HepG2 (cell line): ENCODE data around the gene ASCC2. TPM values are rescaled to one million over a fixed set of nuclear protein-coding genes. Genes with fewer than 3 reads are reported as not detected.

ENCODE experiments used
- ATAC-seq: fragments of 200-7000 bp; cut with Tn5 transposase; 3 replicates; pipeline ENCODE4 v1.9.1; 2020; ENCODE audit warnings: mild to moderate bottlenecking, moderate library complexity
- BruUV-seq: library from RNA; stranded (reverse); fragments of 400-500 nt; replicated peaks from 2 replicates; lab custom pipeline; 2021; lab: Mats Ljungman, UMichigan
- CTCF ChIA-PET: fragments of 300-600 bp; formaldehyde crosslinking; extraction: SDS; loops from one replicate; lab custom pipeline; 2021; ENCODE audit warnings: low total read pairs, inconsistent platforms, low intra/inter-chr PET ratio; lab: Yijun Ruan, JAX
- POLR2A ChIA-PET: fragments of 350-600 bp; sonication (Branson Sonifier 250); formaldehyde crosslinking; loops from one replicate; lab custom pipeline; 2020; ENCODE audit warnings: antibody characterized with exemption, inconsistent platforms; lab: Yijun Ruan, JAX
- DNase-seq: peaks from one replicate; pipeline ENCODE4 v3.0.0-alpha.2; 2015; ENCODE audit warnings: low spot score
- FAIRE-seq: peaks from 3 replicates; lab custom pipeline; 2011; peaks lifted over from hg19 to GRCh38; lab: Jason Lieb, UNC
- H2AFZ ChIP-seq: one replicate; pipeline ENCODE4 v1.6.1; 2011; ENCODE audit warnings: low read length, inconsistent platforms
- H3K27ac ChIP-seq: fragments of 300-600 bp; 3 replicates; pipeline ENCODE4 v1.8.0; 2011; ENCODE audit warnings: mixed run types, mild to moderate bottlenecking, mixed read lengths, low read length, inconsistent platforms; ENCODE audit not compliant: insufficient read depth; ENCODE audit errors: extremely low read length
- H3K27me3 ChIP-seq, 2 experiments: fragments of 200-600 bp in 1 of 2; 2 replicates in 1 of 2; 3 replicates in 1 of 2; pipeline versions ENCODE4 v1.6.0 to v1.8.0; 2011; ENCODE audit warnings: low read length in 2 of 2, mild to moderate bottlenecking in 2 of 2, moderate library complexity in 2 of 2, inconsistent platforms in 1 of 2; ENCODE audit not compliant: insufficient read depth in 2 of 2, control insufficient read depth in 1 of 2
- H3K36me3 ChIP-seq, 2 experiments: fragments of 200-600 bp in 1 of 2; replicated peaks in 1 of 2; 2 replicates in 1 of 2; 3 replicates in 1 of 2; pipeline versions ENCODE4 v1.5.1 to v1.8.0; 2011; ENCODE audit warnings: low read length in 2 of 2, inconsistent platforms in 1 of 2; ENCODE audit not compliant: insufficient read depth in 2 of 2, control insufficient read depth in 1 of 2
- H3K4me1 ChIP-seq: 2 replicates; pipeline ENCODE4 v1.5.1; 2012; ENCODE audit warnings: low read length, inconsistent platforms; ENCODE audit not compliant: insufficient read depth
- H3K4me2 ChIP-seq: 2 replicates; pipeline ENCODE4 v1.6.0; 2011; ENCODE audit warnings: low read depth, low read length, inconsistent platforms
- H3K4me3 ChIP-seq, 3 experiments: fragments of 200-600 bp in 1 of 3; sonication (generic), shearing (Covaris generic) in 1 of 3; replicated peaks in 1 of 3; 2 replicates each; pipeline ENCODE4 v1.5.1; 2011 to 2016; ENCODE audit warnings: low read length in 3 of 3, inconsistent platforms in 2 of 3, low read depth in 2 of 3, mild to moderate bottlenecking in 2 of 3, control low read depth in 1 of 3, mixed read lengths in 1 of 3; ENCODE audit not compliant: insufficient read depth in 1 of 3
- H3K79me2 ChIP-seq: one replicate; pipeline ENCODE4 v1.6.1; 2011; ENCODE audit warnings: low read length, inconsistent platforms; ENCODE audit not compliant: insufficient read depth
- H3K9ac ChIP-seq: 2 replicates; pipeline ENCODE4 v1.6.0; 2011; ENCODE audit warnings: mild to moderate bottlenecking, low read depth, low read length, inconsistent platforms; ENCODE audit not compliant: insufficient read depth
- H3K9me3 ChIP-seq: 2 replicates; pipeline ENCODE4 v1.5.1; 2012; ENCODE audit warnings: mild to moderate bottlenecking, low read length
- H4K20me1 ChIP-seq: 2 replicates; pipeline ENCODE4 v1.6.0; 2011; ENCODE audit warnings: inconsistent platforms, mild to moderate bottlenecking, low read length, moderate library complexity; ENCODE audit not compliant: insufficient read depth
- FOXA3 ChIP-seq: IDR thresholded peaks from 2 replicates; pipeline ENCODE4 v1.6.1; 2016; ENCODE audit warnings: missing genetic modification reagents, missing compliant biosample characterization
- ZBTB20 ChIP-seq: sonication (generic); formaldehyde crosslinking; IDR thresholded peaks from 2 replicates; pipeline ENCODE4 v1.8.1; 2023; ENCODE audit warnings: missing genetic modification reagents, low read depth, mild to moderate bottlenecking, borderline replicate concordance
- ZNF354B ChIP-seq: sonication (generic); formaldehyde crosslinking; IDR thresholded peaks from 2 replicates; pipeline ENCODE4 v1.8.0; 2022; ENCODE audit warnings: mild to moderate bottlenecking, missing genetic modification reagents
- ZNF629 ChIP-seq: sonication (generic); formaldehyde crosslinking; conservative IDR thresholded peaks from 2 replicates; pipeline ENCODE4 v1.5.0; 2020; ENCODE audit warnings: missing genetic modification reagents
- WGBS: methylation state at CpG from one replicate; pipeline ENCODE4 v1.1.6; 2017; ENCODE audit warnings: low lambda C conversion rate; 5-methylcytosine and 5-hydroxymethylcytosine counted together
- in situ Hi-C: cut with HindIII; loops from 2 replicates; pipeline ENCODE4 v1.10.0; 2017; ENCODE audit warnings: low pct_unique_long_range_greater_than_20kb; ENCODE audit not compliant: extremely low pct_ligation_motif_present
- intact Hi-C: fragments of 100-400 bp; cut with micrococcal nuclease; formaldehyde crosslinking; loops from one replicate; pipeline ENCODE4 v1.10.0; 2022; ENCODE audit not compliant: unreplicated experiment
- polyA plus RNA-seq, 8 experiments: library from polyadenylated mRNA; depleted of rRNA in 3 of 8; stranded (reverse) in 7 of 8; unstranded in 1 of 8; fragments of >200 nt; fragmentation: Illumina TruSeq in 4 of 8; extraction: Trizol in 4 of 8; gene quantifications; 2 replicates each; pipeline versions ENCODE4 v1.2.1 to v1.2.3, GENCODE V29; 2011 to 2016; ENCODE audit warnings: low read depth in 4 of 8, missing spikeins in 1 of 8, mixed read lengths in 1 of 8; ENCODE audit not compliant: insufficient read depth in 1 of 8
- total RNA-seq, 5 experiments: library from RNA; depleted of rRNA; stranded (reverse); fragments of >200 nt; fragmentation: Illumina TruSeq; extraction: Trizol; gene quantifications; 2 replicates each; pipeline ENCODE4 v1.2.3, GENCODE V29; 2016; ENCODE audit warnings: low read depth in 1 of 5
- TF ChIP-seq, protein P1 (sequence below): IDR thresholded peaks from 2 replicates; pipeline ENCODE4 v1.6.1; 2012; ENCODE audit warnings: inconsistent platforms

Gene ASCC2
- total and polyA plus RNA-seq, 2 of the 13 experiments (the other 11 are each of a cell fraction or from before 2014, with no cell fraction given) = 26.2 to 26.3 TPM

DNA sequence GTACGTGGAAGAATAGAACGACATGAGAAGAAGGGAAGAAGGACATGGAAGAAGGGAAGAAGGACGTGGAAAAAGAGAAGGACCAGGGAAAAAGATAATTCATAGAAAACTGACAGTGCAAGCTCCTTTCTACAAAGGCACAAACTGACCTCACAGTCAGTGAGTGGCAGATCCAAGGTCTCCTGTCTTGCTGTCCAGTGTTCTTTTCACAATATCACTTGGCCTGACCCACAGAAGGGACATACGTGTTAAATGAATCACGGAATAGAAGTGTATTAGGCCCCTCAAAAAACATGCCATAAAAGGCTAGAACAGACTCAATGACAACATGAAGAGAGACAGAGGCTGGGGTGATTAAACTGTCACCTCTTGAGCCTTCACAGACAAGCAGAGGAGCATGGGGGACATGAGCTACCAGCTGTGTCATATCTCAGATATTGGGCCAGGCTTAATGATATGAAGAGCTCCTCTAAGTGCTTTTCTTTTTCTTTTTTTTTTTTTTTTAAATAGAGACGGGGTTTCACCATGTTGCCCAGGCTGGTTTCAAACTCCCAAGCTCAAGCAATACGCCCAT, 4.6 kb downstream of the ASCC2 start (continued):
- TF ChIP-seq ZBTB20 = no peak
- TF ChIP-seq ZNF354B (CRISPR knock-in tag) = no peak
- TF ChIP-seq, all 625 proteins: peak for 0

DNA sequence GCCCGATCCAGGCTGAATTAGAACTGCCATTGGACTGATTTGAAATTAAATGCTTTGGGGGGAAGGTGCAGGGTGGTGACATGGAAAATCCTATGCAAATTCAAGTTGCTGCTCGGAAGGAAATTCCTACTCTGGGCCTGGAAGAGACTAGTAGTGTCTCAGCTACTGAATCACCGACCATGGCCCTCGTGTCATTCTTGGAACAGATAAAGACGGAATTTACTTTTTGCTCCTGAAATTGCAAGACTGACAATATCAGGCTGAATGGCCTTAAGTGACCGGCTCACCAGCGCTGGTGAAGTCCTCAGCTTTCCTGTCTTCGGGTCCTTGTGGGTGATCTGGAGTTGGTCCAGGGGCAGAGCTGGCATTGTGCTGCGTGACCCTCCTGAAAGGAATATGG, 6.1 kb downstream of the ASCC2 start:
- no peak overlapping the region for H3K27ac ChIP-seq
- H3K79me2 ChIP-seq = peaks cover 8% of the 10 kb centered on the region
- POLR2A ChIA-PET = no interaction called here
- H3K4me3 ChIP-seq = no peak overlapping the region
- no peak overlapping the region for H3K9ac ChIP-seq
- no peak overlapping the region for H2AFZ ChIP-seq
- peaks cover 5 to 40% of the 10 kb centered on the region in 2 experiments for H3K36me3 ChIP-seq
- H3K4me1 ChIP-seq = peaks cover 16% of the 10 kb centered on the region
- no peak overlapping the region for H3K4me2 ChIP-seq
- ATAC-seq = no peak
- DNase-seq = no peak
- no TSS peak for BruUV-seq
- H4K20me1 ChIP-seq = no peaks in the 10 kb centered on the region
- WGBS = 88% methylated on average over 7 of the region's 9 CpGs
- TF ChIP-seq, protein P1, sequence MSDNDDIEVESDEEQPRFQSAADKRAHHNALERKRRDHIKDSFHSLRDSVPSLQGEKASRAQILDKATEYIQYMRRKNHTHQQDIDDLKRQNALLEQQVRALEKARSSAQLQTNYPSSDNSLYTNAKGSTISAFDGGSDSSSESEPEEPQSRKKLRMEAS = no peak
- intact Hi-C loops (no loop called here), in situ Hi-C loops (no loop called here)
- H3K9me3 ChIP-seq = no peaks in the 10 kb centered on the region
- H3K27me3 ChIP-seq = no peaks in the 10 kb centered on the region
- CTCF ChIA-PET = no interaction called here
- no peak for FAIRE-seq

DNA sequence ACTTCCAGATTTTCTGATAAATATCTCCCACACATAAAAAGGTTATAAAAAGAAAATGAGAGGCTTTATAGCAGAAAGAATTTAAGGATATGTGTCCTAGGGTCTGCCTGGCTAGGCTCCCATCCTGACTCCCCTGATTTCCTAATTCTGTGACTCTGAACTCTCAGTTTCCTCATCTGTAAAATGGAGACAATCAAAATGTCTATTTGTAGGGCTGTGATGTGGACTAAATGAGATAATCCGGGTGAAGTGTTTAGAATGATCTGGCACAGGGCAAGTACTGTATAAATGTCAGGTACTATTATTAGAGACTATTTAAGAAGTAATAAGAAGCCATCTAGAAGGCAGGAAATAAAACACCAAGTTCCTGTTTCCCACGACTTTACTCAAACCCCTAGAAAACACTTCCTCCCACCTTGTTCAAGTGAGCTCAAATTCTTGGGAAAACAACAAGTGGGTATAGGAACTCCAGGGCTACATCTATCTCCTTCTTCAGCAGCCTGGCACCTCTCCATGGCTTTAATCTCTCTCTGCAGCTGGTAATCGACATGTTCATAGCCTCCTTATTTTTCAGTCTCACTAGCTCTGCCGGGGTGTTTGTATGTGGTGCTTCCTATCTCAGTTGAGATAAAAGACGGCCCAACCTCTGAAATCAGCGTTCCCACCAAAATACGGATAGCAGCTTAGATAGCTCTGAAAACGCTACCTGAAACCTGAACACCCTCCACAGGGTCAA, 6.7 kb downstream of the ASCC2 start:
- H3K4me3 ChIP-seq = no peak overlapping the region
- no peaks in the 10 kb centered on the region for H3K27me3 ChIP-seq
- no peak overlapping the region for H2AFZ ChIP-seq
- H3K9ac ChIP-seq = no peak overlapping the region
- DNase-seq = no peak
- BruUV-seq = no TSS peak
- H4K20me1 ChIP-seq = no peaks in the 10 kb centered on the region
- TF ChIP-seq FOXA3 (CRISPR knock-in tag) = no peak
- TF ChIP-seq ZNF629 (CRISPR knock-in tag) = peak; percentile 60
- TF ChIP-seq, all 625 proteins: peak for 1
- Histone ChIP-seq H3K79me2 (peaks cover 4% of the 10 kb centered on the region), H3K4me2 (no peak overlapping the region), H3K36me3 (peaks cover 5 to 40% of the 10 kb centered on the region in 2 experiments), H3K4me1 (peaks cover 10% of the 10 kb centered on the region), H3K27ac (no peak overlapping the region), H3K9me3 (no peaks in the 10 kb centered on the region)
- in situ Hi-C loops = no loop called here
- no peak for FAIRE-seq
- ChIA-PET CTCF (no interaction called here), POLR2A (no interaction called here)
- no peak for ATAC-seq
- intact Hi-C loops = no loop called here
- 96% methylated on average over 8 of the region's 8 CpGs for WGBS
